ENCODE data around the gene PHACTR4. TPM values are rescaled to one million over a fixed set of nuclear protein-coding genes. Genes with fewer than 3 reads are reported as not detected.
A peak's percentile ranks its signal among the peaks of the same experiment; 100 is the strongest.

Gene PHACTR4
- total and polyA plus RNA-seq, 9 of the 15 experiments (the other 6 are each of a cell fraction or from before 2014, with no cell fraction given) = 6.4 to 43.6 (median 14.2) TPM

DNA sequence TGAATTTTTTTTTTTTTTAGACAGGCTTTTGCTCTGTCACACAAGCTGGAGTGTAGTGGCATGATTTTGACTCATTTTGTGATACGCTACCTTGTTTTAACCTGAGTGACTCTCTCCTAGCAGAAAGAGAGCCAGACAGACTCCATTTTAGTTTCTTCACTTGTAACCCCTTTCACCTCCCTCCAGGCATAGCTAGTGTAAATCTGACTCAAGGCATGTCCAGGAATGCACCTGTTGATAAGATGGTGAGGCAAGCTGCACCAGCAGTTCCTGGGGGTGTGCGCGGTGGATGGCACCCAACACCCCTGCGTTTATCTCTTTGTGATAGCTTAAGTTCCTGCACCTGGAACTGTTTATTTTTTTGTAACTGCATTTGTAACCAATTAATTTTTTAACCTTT, 4.7 kb upstream of the PHACTR4 start (continued):
- TF ChIP-seq, protein P1, sequence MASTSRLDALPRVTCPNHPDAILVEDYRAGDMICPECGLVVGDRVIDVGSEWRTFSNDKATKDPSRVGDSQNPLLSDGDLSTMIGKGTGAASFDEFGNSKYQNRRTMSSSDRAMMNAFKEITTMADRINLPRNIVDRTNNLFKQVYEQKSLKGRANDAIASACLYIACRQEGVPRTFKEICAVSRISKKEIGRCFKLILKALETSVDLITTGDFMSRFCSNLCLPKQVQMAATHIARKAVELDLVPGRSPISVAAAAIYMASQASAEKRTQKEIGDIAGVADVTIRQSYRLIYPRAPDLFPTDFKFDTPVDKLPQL (IDR thresholded peaks at IDR 0.05; ENCODE audit: extremely low read depth, insufficient read length) = no peak
- TF ChIP-seq, protein P2, sequence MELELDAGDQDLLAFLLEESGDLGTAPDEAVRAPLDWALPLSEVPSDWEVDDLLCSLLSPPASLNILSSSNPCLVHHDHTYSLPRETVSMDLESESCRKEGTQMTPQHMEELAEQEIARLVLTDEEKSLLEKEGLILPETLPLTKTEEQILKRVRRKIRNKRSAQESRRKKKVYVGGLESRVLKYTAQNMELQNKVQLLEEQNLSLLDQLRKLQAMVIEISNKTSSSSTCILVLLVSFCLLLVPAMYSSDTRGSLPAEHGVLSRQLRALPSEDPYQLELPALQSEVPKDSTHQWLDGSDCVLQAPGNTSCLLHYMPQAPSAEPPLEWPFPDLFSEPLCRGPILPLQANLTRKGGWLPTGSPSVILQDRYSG (tag; conservative IDR thresholded peaks at IDR 0.05; ENCODE audit: low read depth) = peak; percentile 72
- TF ChIP-seq TCF3 (CRISPR knock-in tag; IDR thresholded peaks at IDR 0.05) (no peak), RBM22 (IDR thresholded peaks at IDR 0.05; ENCODE audit: low read depth, low read length, poor library complexity, severe bottlenecking) (no peak), GTF2A2 (tag; IDR thresholded peaks at IDR 0.05) (0 out of 2 replicates have a peak, but pooled peaks have one; percentile 26), PHB2 (IDR thresholded peaks at IDR 0.05; ENCODE audit: low read depth) (no peak), PTRF (tag; IDR thresholded peaks at IDR 0.05) (peak; percentile 80), DDX20 (tag; IDR thresholded peaks at IDR 0.05; ENCODE audit: low read depth) (peak; percentile 77; the same call in 1 of the 2 replicates), DMBX1 (CRISPR knock-in tag; IDR thresholded peaks at IDR 0.05; ENCODE audit: borderline replicate concordance) (peak; percentile 33; the same call in 1 of the 2 replicates), ZFPM2 (CRISPR knock-in tag; IDR thresholded peaks at IDR 0.05) (no peak)
- TF ChIP-seq, protein P3, sequence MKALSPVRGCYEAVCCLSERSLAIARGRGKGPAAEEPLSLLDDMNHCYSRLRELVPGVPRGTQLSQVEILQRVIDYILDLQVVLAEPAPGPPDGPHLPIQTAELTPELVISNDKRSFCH (CRISPR knock-in tag; IDR thresholded peaks at IDR 0.05) = no peak
- TF ChIP-seq, protein P3 (tag; IDR thresholded peaks at IDR 0.05) = 0 out of 2 replicates have a peak, but pooled peaks have one; percentile 45
- TF ChIP-seq, protein P4, sequence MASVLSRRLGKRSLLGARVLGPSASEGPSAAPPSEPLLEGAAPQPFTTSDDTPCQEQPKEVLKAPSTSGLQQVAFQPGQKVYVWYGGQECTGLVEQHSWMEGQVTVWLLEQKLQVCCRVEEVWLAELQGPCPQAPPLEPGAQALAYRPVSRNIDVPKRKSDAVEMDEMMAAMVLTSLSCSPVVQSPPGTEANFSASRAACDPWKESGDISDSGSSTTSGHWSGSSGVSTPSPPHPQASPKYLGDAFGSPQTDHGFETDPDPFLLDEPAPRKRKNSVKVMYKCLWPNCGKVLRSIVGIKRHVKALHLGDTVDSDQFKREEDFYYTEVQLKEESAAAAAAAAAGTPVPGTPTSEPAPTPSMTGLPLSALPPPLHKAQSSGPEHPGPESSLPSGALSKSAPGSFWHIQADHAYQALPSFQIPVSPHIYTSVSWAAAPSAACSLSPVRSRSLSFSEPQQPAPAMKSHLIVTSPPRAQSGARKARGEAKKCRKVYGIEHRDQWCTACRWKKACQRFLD (CRISPR knock-in tag; IDR thresholded peaks at IDR 0.05) = 0 out of 2 replicates have a peak, but pooled peaks have one; percentile 51
- TF ChIP-seq, protein P5, sequence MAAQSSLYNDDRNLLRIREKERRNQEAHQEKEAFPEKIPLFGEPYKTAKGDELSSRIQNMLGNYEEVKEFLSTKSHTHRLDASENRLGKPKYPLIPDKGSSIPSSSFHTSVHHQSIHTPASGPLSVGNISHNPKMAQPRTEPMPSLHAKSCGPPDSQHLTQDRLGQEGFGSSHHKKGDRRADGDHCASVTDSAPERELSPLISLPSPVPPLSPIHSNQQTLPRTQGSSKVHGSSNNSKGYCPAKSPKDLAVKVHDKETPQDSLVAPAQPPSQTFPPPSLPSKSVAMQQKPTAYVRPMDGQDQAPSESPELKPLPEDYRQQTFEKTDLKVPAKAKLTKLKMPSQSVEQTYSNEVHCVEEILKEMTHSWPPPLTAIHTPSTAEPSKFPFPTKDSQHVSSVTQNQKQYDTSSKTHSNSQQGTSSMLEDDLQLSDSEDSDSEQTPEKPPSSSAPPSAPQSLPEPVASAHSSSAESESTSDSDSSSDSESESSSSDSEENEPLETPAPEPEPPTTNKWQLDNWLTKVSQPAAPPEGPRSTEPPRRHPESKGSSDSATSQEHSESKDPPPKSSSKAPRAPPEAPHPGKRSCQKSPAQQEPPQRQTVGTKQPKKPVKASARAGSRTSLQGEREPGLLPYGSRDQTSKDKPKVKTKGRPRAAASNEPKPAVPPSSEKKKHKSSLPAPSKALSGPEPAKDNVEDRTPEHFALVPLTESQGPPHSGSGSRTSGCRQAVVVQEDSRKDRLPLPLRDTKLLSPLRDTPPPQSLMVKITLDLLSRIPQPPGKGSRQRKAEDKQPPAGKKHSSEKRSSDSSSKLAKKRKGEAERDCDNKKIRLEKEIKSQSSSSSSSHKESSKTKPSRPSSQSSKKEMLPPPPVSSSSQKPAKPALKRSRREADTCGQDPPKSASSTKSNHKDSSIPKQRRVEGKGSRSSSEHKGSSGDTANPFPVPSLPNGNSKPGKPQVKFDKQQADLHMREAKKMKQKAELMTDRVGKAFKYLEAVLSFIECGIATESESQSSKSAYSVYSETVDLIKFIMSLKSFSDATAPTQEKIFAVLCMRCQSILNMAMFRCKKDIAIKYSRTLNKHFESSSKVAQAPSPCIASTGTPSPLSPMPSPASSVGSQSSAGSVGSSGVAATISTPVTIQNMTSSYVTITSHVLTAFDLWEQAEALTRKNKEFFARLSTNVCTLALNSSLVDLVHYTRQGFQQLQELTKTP (IDR thresholded peaks at IDR 0.05; ENCODE audit: low read depth in 1 of 2, partially characterized antibody in 2 of 2) = no peak

Measured in K562 (cell line).